GM12891 (cell line): ENCODE data around the gene NNAT.
"Not testable (repeated sequence)": the region's sequence is repeated elsewhere in the genome, so short reads cannot be mapped to it uniquely, and the experiment has no call there.

Source experiments
- DNase-seq: peaks from one replicate; pipeline ENCODE4 v3.0.0; 2011; ENCODE audit warnings: low spot score; ENCODE audit not compliant: insufficient read length
- FAIRE-seq: peaks from 2 replicates; lab custom pipeline; 2011; peaks lifted over from hg19 to GRCh38; lab: Jason Lieb, UNC
- PAX5 ChIP-seq: IDR thresholded peaks from 2 replicates; pipeline ENCODE4 v1.6.1; 2011; ENCODE audit warnings: low read length, moderate library complexity, mild to moderate bottlenecking; ENCODE audit not compliant: insufficient read depth, severe bottlenecking
- POLR2A ChIP-seq: IDR thresholded peaks from 2 replicates; pipeline ENCODE4 v1.6.1; 2011; ENCODE audit warnings: low read depth, low read length, control low read depth
- POLR2AphosphoS5 ChIP-seq: IDR thresholded peaks from 2 replicates; pipeline ENCODE4 v1.6.1; 2011; ENCODE audit warnings: low read depth, low read length, control low read depth
- POU2F2 ChIP-seq: IDR thresholded peaks from 2 replicates; pipeline ENCODE4 v1.6.1; 2011; ENCODE audit warnings: low read depth, mild to moderate bottlenecking, control low read depth, low read length, moderate library complexity
- SPI1 ChIP-seq: IDR thresholded peaks from 2 replicates; pipeline ENCODE4 v1.6.1; 2011; ENCODE audit warnings: low read depth, low read length, control low read depth
- TAF1 ChIP-seq: IDR thresholded peaks from 2 replicates; pipeline ENCODE4 v1.6.1; 2011; ENCODE audit warnings: low read depth, low read length, control low read depth

The NNAT gene

GRCh38 chr20:37481610-37482009 is 39.4 kb upstream of the NNAT start:
- TF ChIP-seq POU2F2 (no peak), TAF1 (no peak), PAX5 (no peak), SPI1 (no peak), POLR2A (no peak), POLR2AphosphoS5 (no peak)
- no peak for DNase-seq
- no peak for FAIRE-seq

GRCh38 chr20:37484331-37484730 is 36.7 kb upstream of the NNAT start:
- FAIRE-seq (no peak), DNase-seq (no peak)
- no peak for TF ChIP-seq TAF1
- TF ChIP-seq SPI1 = no peak
- no peak for TF ChIP-seq POLR2AphosphoS5
- TF ChIP-seq PAX5 = no peak
- no peak for TF ChIP-seq POLR2A
- TF ChIP-seq POU2F2 = no peak

GRCh38 chr20:37486209-37486608 is 34.8 kb upstream of the NNAT start:
- not testable (repeated sequence) for FAIRE-seq, DNase-seq

- DNase-seq = no peak
- no peak for TF ChIP-seq TAF1
- FAIRE-seq = no peak
Observed at GRCh38 chr20:37490663-37491350, 30.2 kb upstream of the NNAT start.

GRCh38 chr20:37492096-37492625 is 28.9 kb upstream of the NNAT start:
- TF ChIP-seq POLR2AphosphoS5 (no peak), POU2F2 (no peak), PAX5 (no peak), TAF1 (no peak), SPI1 (no peak), POLR2A (no peak)
- FAIRE-seq = no peak
- DNase-seq = no peak

GRCh38 chr20:37492945-37493344 is 28.1 kb upstream of the NNAT start:
- no peak for FAIRE-seq
- TF ChIP-seq POU2F2 (no peak), SPI1 (no peak), POLR2A (no peak), TAF1 (no peak), POLR2AphosphoS5 (no peak)

GRCh38 chr20:37494301-37494700 is 26.7 kb upstream of the NNAT start:
- no peak for FAIRE-seq
- TF ChIP-seq POLR2A = no peak
- TF ChIP-seq POU2F2 = no peak
- no peak for TF ChIP-seq PAX5
- no peak for TF ChIP-seq POLR2AphosphoS5
- no peak for TF ChIP-seq TAF1
- no peak for TF ChIP-seq SPI1
- DNase-seq = no peak

More at GRCh38 chr20:37492945-37493344, 28.1 kb upstream of the NNAT start:
- no peak for DNase-seq

GRCh38 chr20:37494796-37495195 is 26.3 kb upstream of the NNAT start:
- no peak for TF ChIP-seq TAF1
- TF ChIP-seq POU2F2 = no peak
- TF ChIP-seq PAX5 = no peak
- TF ChIP-seq POLR2AphosphoS5 = no peak
- no peak for TF ChIP-seq SPI1
- TF ChIP-seq POLR2A = no peak
- no peak for DNase-seq

GRCh38 chr20:37498066-37498665 is 22.9 kb upstream of the NNAT start:
- TF ChIP-seq POU2F2 = no peak
- no peak for TF ChIP-seq SPI1
- TF ChIP-seq PAX5 = no peak
- no peak for TF ChIP-seq POLR2A
- no peak for TF ChIP-seq TAF1
- TF ChIP-seq POLR2AphosphoS5 = no peak
- FAIRE-seq (no peak), DNase-seq (no peak)

More at GRCh38 chr20:37494796-37495195, 26.3 kb upstream of the NNAT start:
- no peak for FAIRE-seq

- TF ChIP-seq POU2F2 (no peak), SPI1 (no peak), PAX5 (no peak), POLR2A (no peak), POLR2AphosphoS5 (no peak), TAF1 (no peak)
- FAIRE-seq (peak; percentile 55), DNase-seq (no peak)
Observed at GRCh38 chr20:37500311-37500710, 20.7 kb upstream of the NNAT start.
